ENCODE results near the gene UPF1. TPM values are rescaled to one million over a fixed set of nuclear protein-coding genes. Genes with fewer than 3 reads are reported as not detected.

Gene UPF1
- total and polyA plus RNA-seq, 2 of the 13 experiments (the other 11 are each of a cell fraction or from before 2014, with no cell fraction given) = 16.9 to 41.8 TPM

GRCh38 chr19:18799389-18799970, 32.3 kb upstream of the UPF1 start:
- Histone ChIP-seq H3K4me2 (ENCODE audit: low read depth, low read length) (no peak overlapping the region), H3K36me3 (replicated peaks in 1 of 2; ENCODE audit: control insufficient read depth in 1 of 2, insufficient read depth in 2 of 2, low read length in 2 of 2) (no peaks in the 10 kb centered on the region), H3K27me3 (ENCODE audit: control insufficient read depth in 1 of 2, insufficient read depth in 2 of 2, low read length in 2 of 2) (peaks cover 2 to 19% of the 10 kb centered on the region in 2 experiments; a peak in 3 of 5 replicates), H3K9ac (ENCODE audit: insufficient read depth, low read depth, low read length) (no peak overlapping the region), H3K27ac (ENCODE audit: extremely low read length, insufficient read depth, low read length) (no peak overlapping the region), H2AFZ (ENCODE audit: low read length) (no peak overlapping the region), H3K79me2 (ENCODE audit: insufficient read depth, low read length) (no peaks in the 10 kb centered on the region), H3K4me1 (ENCODE audit: insufficient read depth, low read length) (peaks cover 70% of the 10 kb centered on the region), H4K20me1 (ENCODE audit: insufficient read depth, low read length) (no peaks in the 10 kb centered on the region), H3K4me3 (replicated peaks in 1 of 3; ENCODE audit: insufficient read depth in 1 of 3, low read depth in 2 of 3, low read length in 3 of 3) (no peak overlapping the region), H3K9me3 (ENCODE audit: low read length) (no peaks in the 10 kb centered on the region)
- intact Hi-C loops (cut with micrococcal nuclease; ENCODE audit: unreplicated experiment) (loop anchor here (5.0 kb wide), 1 partner anchor 33 kb away; the partner anchor contains the start of gene UPF1), in situ Hi-C loops (cut with HindIII; ENCODE audit: extremely low pct_ligation_motif_present, low pct_unique_long_range_greater_than_20kb) (no loop called here)
- no peak for ATAC-seq
- ChIA-PET POLR2A (no interaction called here), CTCF (ENCODE audit: low intra/inter-chr PET ratio, low total read pairs) (no interaction called here)
- no peak for FAIRE-seq
- no peak for DNase-seq (ENCODE audit: low spot score)
- BruUV-seq (replicated peaks) = no TSS peak
- TF ChIP-seq FOXA1 (IDR thresholded peaks at IDR 0.05) (0 out of 2 replicates have a peak, but pooled peaks have one; percentile 4), FOXA1 (CRISPR knock-in tag; IDR thresholded peaks at IDR 0.05) (no peak), ZNF550 (CRISPR knock-in tag; IDR thresholded peaks at IDR 0.05; ENCODE audit: borderline replicate concordance) (no peak), ZNF710 (CRISPR knock-in tag; IDR thresholded peaks at IDR 0.05; ENCODE audit: borderline replicate concordance) (peak; percentile 39; the same call in 1 of the 2 replicates)

GRCh38 chr19:18800079-18800478, 31.7 kb upstream of the UPF1 start:
- no TSS peak for BruUV-seq (replicated peaks)

More at GRCh38 chr19:18800079-18800478, 31.7 kb upstream of the UPF1 start:
- Histone ChIP-seq H3K27ac (ENCODE audit: extremely low read length, insufficient read depth, low read length) (no peak overlapping the region), H3K36me3 (replicated peaks in 1 of 2; ENCODE audit: control insufficient read depth in 1 of 2, insufficient read depth in 2 of 2, low read length in 2 of 2) (no peaks in the 10 kb centered on the region), H3K79me2 (ENCODE audit: insufficient read depth, low read length) (no peaks in the 10 kb centered on the region), H4K20me1 (ENCODE audit: insufficient read depth, low read length) (no peaks in the 10 kb centered on the region), H3K4me3 (replicated peaks in 1 of 3; ENCODE audit: insufficient read depth in 1 of 3, low read depth in 2 of 3, low read length in 3 of 3) (no peak overlapping the region), H3K9me3 (ENCODE audit: low read length) (no peaks in the 10 kb centered on the region), H3K4me1 (ENCODE audit: insufficient read depth, low read length) (peaks cover 76% of the 10 kb centered on the region), H3K4me2 (ENCODE audit: low read depth, low read length) (no peak overlapping the region), H3K9ac (ENCODE audit: insufficient read depth, low read depth, low read length) (no peak overlapping the region), H2AFZ (ENCODE audit: low read length) (no peak overlapping the region), H3K27me3 (ENCODE audit: control insufficient read depth in 1 of 2, insufficient read depth in 2 of 2, low read length in 2 of 2) (peaks cover 2 to 15% of the 10 kb centered on the region in 2 experiments; a peak in 3 of 5 replicates)
- CTCF ChIA-PET (ENCODE audit: low intra/inter-chr PET ratio, low total read pairs) = no interaction called here
- no peak for ATAC-seq
- in situ Hi-C loops (cut with HindIII; ENCODE audit: extremely low pct_ligation_motif_present, low pct_unique_long_range_greater_than_20kb) (no loop called here), intact Hi-C loops (cut with micrococcal nuclease; ENCODE audit: unreplicated experiment) (no loop called here)
- FAIRE-seq = no peak
- no peak for DNase-seq (ENCODE audit: low spot score)
- no peak for TF ChIP-seq ATF6 (CRISPR knock-in tag; conservative IDR thresholded peaks at IDR 0.05)
- peak; percentile 81; the same call in 1 of the 2 replicates for TF ChIP-seq PLRG1 (conservative IDR thresholded peaks at IDR 0.05)
- POLR2A ChIA-PET = no interaction called here

Data from HepG2 (cell line).